DMS79 (cell line): ENCODE data around the gene SAT2.
A peak's percentile ranks its signal among the peaks of the same experiment; 100 is the strongest.
"Not testable (repeated sequence)": the region's sequence is repeated elsewhere in the genome, so short reads cannot be mapped to it uniquely, and the experiment has no call there.

ENCODE experiments used
- DNase-seq: peaks from one replicate; lab custom pipeline; 2025; lab: John Stamatoyannopoulos, UW

Gene SAT2

DNA sequence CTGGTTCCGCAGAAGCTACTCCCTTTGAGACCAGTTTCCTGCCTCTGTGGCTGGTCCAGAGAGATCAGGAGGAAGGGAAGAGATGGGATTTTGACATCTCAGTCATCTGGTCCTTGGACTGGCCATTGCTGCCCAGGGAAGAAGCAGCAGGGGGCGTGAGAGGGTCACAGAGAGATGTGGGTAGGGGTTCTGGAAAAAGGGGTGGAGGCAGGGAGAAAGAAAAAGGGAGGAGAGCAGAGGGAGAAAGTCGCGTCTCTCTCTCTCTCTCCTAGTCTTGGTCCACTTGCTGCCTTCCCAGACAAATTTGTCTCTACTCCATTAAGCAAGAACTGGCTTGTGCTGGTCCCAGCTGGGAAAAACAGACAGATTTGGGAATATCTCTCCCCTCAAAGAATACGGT, 6.8 kb upstream of the SAT2 start:
- DNase-seq: no peak

DNA sequence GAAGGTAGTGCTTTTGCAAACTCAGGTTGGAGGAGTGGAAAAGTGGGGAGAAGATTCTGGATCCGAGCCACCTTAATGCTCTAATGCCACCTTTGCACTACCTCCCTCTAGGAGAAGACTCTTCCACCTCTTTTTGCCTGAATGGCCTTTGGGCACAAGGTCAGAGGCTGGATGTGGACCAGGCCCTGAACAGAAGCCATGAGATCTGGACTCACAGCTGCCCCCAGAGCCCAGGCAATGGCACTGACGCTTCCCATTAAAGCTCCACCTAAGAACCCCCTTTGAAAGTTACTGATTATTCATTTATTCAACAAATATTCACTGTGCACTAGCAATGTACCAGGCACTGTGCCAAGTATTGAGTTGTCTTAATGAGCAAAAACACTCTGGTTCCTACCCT, 5.5 kb upstream of the SAT2 start:
- no peak for DNase-seq

DNA sequence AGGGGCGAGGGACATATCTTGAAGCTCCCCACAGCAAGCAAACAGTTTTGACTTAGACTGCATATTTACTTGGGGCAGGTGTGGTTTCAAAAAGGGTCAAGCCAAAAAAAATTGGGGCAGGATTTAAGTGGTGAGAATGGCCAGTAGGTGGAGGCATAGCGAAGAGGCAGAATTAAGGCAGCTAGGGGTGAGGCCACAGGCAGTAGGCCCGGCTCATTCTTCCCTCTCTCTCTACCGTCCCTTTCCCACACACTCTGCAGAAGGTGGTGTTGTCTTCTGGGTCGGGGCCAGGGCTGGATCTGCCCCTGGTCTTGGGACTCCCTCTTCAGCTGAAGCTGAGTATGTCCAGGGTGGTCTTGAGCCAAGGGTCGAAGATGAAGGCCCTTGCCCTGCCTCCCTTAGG, 4.9 kb upstream of the SAT2 start:
- DNase-seq: no peak

DNA sequence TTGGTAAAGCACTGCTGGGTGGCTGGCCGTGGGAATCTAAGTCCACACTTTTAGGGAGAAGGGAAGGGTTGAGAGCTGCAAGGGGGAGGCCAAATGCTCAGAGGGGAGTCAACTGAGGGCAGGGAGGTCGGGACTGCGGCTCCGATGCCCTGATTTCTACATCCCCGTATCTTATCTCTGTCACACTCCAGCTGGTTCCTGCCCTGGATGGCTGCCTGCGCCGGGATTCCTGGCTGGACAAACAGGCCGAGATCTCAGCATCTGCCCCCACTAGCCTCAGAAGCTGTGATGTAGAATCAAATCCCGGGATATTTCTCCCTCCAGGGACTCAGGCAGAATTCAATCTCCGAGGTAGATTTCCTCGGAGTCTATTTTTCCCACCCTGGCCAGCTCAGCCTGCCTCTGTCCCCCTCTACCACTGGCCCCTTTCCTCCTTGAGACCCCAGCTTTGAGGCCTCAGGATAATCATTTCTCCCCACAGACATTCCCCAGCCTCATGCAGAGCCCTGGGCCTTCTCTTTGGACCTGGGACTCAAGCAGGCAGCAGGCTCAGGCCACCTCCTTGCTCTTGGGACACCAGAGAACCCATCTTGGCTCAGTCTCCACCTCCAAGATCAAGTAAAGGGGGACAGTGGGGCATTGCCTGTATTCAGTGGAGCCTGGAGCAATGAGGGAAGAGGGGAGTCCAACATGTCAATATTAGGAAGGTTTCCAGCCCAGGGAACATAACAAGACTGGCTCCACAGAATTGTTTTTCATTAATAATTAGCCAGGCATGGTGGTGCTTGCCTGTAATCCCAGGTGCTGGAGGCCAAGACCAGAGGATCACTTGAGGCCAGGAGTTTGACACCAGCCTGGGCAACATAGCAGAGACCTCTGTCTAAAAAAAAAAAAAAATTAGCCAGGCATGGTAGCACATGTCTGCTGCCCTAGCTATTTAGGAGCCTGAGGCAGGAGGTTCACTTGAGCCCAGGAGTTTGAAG, 4.1 kb upstream of the SAT2 start:
- DNase-seq: no peak

DNA sequence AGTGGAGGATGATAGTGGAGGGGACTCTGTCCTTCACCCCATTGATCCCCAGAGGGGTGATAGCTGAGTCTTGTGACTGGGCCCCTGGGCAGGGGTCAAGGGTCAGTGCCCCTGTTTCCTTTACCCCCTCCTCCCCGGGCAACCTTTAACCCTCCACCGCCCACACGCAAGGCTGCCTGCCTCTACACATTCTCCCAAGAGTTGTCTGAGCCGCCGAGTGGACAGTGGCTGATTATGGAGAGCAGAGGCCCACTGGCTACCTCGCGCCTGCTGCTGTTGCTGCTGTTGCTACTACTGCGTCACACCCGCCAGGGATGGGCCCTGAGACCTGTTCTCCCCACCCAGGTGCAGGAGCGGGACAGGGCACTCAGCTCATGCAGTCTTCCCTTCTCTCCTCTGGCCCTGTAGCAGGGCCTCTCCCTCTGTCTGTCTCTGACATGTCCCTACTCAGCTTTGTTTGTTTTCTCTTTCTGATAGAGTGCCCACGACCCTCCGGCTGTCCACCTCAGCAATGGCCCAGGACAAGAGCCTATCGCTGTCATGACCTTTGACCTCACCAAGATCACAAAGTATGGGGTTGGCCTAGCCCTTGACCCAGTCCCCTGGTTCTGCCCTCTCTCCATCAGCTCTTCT, 2.4 kb upstream of the SAT2 start, which contains the start of gene SHBG:
SHBG (plus strand) TSS at position 197 of the 633 bp plus-strand sequence; CDS start at position 235, 38 bp downstream.
- DNase-seq: no peak

DNA sequence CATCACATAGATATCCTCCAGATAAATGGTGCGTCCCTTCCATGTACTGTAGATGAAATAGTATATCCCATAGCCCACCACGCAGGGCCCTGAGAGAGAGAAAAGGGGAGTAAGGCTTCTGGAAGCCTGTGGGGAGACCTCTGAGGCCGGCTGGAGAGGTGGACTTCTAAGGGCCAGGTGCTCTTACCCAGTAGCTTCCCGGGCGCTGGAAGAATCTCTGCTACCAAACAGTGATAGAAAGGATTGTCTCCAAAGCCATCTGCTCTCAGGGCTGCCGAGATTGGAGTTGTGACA, 718 bp downstream of the SAT2 start:
- no peak for DNase-seq

DNA sequence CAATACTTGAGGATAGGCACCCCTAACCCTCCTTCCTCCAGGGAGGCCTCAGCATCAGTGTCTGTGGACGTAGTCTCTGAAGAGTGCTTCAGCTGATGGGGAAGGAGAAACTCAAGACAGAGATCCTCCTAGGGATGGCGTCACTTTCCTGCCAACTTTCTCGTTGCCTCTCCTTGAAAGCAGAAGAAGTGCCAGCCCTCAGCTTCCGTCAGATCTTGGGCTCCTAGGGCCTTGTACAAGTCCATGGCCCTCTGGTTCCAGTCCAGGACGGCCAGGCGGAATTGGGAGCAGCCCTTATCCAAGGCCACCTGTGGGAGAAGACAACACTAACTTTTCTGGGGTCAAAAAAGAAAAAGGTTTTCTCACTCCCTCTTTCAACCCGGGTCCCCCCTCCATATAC, 1.3 kb downstream of the SAT2 start:
- DNase-seq: no peak

DNA sequence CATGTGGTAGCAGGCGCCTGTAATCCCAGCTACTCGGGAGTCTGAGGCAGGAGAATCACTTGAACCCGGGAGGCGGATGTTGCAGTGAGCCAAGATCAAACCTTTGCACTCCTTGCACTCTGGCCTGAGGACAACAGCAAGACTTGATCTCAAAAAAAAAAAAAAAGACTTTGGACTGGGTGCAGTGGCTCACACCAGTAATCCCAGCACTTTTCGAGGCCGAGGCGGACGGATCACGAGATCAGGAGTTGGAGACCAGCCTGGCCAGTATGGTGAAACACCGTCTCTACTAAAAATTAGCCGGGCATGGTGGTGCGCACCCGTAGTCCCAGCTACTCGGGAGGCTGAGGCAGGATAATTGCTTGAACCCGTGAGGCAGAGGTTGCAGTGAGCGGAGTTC, 1.9 kb downstream of the SAT2 start:
- not testable (repeated sequence) for DNase-seq

DNA sequence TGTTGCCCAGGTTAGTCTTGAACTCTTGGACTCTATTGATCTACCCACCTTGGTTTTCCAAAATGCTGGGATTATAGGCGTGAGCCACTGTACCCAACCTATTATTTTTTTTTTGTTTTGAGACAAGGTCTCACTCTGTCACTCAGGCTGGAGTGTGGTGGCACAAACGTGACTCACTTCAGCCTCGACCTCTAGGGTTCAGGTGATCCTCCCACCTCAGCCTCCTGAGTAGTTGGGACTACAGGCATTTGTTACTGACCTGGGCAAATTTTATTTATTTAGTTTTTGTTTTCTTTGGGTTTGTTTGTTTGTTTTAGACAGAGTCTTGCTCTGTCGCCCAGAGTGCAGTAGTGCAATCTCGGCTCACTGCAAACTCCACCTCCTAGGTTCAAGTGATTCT, 4.0 kb downstream of the SAT2 start:
- DNase-seq: no peak

DNA sequence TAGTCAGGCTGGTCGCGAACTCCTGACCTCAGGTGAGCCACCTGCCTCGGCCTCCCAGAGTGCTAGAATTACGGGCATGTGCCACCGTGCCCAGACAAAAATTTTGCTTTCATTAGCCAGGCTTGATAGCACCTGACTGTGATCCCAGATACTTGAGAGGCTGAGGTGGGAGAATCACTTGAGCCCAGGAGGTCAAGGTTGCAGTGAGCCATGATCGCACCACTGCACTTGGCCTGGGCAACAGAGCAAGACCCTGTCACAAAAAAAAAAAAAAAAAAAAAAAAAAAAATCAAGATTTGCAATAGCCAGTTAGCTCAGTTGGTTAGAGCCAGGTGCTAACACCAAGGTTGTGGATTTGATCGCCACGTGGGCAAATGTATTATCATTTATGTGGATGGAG, 6.8 kb downstream of the SAT2 start:
- DNase-seq: no peak

DNA sequence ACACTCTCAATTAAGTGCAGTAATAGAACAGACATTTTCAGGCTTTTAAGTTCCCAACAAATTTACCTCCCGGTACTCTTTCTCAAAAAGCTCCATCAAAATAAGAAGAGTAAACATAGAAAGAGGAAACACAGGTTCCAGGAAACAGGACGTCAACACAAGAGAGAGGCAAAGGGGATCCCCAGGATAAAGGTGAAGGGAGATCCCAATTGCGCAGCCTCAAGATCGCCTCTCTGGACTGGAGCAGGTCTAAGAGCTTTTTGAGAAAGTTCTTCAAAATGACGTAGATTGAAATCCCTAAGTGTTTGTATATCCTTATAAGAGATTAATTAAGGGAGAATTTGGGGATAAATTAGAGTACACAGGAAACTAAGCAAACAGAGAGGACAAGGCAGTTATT, 9.0 kb downstream of the SAT2 start:
- no peak for DNase-seq

DNA sequence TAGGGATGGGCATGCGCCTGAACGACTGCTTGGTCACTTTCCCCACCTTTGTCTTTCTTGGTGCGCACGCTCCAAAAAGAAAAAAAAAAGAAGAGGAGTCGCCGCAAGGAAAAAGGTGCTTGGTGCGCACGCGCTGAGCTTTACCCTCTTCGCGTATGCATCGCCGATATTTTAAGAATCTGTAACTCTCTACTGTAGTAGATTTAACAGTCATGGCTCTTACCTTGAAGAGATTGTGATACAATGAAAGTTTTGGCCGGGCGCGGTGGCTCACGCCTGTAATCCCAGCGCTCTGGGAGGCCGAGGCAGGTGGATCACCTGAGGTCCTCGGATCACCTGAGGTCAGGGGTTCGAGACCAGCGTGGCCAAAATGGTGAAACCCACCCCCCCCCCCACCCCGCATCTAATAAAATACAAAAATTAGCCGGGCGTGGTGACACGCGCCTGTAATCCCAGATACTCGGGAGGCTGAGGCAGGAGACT, 12.3 kb downstream of the SAT2 start:
- DNase-seq: no peak

DNA sequence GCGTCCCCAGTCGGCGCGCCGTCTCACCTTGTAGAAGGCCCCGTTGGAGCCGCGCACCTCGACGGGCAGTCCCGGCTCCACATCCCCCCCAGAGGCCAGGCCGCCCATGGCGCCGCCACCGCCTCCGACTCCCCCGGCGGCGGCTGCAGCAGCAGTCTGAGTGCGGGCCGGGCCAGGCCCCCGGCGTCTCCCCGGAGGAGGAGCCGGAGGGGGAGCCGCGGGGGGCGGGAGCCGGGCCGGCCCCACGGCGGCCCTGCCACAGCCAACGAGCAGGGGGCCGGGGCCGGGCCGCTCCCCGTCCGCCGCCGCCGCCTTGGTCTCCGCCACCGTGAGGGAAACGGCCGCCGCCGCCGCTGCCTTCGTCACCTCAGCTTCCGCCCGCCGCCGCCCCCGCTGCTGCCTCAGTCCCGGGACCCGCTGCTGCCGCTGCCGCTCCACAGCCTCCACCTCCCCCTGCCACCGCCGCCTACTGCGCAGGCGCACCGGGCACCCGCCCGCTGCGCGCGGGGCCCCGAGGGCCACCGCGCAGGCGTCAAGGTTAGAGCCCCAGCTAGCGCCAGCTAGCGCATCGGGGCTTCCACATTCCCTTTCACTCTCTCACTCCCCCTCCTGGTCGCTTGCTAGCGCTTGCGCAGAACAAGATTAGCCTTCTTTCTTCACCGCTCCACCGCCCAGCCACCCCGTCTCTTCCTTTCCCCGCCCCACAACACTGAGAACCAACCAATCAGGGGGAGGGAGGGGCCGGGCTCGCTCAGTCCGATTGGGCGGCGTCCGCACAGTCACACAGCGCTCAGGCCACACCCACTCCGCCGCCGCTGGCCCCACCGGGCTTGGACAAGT, 13.0 kb downstream of the SAT2 start, which contains the start of gene FXR2:
FXR2 (minus strand) TSS at position 473 of the 840 bp plus-strand sequence; CDS start at position 108, 365 bp downstream.
- peak; percentile 99 for DNase-seq

DNA sequence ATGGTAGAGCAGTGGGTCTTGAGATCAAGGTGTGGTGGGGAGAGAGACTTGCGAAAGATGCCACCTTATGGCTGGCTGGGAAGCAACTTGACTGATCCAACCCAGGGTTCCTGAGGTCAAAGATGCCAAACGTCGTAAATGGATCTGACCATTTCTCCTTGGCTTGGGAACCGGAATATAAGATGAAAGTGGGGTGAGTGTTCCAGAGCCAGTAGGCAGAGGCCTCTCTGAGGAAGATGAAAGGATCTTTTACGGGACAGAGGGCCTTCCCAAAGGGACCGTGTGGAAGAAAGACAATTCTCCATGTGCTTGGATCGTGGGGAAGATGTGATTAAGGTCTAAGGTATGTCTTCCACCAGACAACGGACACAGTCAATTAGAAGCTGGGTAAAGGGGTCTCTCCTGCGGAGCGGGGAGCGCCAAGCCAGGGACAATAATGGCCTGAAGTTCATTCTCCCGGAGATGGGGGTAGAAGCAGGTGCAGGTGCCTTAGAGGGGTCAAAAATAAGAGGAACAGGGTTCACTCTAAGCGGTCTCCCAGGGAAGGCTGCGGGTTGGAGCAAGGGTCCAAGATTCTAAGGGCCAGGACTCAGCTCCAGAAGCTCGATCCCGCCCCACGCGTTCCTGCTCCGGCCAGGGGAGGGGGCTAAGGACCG, 13.7 kb downstream of the SAT2 start:
- DNase-seq: no peak

DNA sequence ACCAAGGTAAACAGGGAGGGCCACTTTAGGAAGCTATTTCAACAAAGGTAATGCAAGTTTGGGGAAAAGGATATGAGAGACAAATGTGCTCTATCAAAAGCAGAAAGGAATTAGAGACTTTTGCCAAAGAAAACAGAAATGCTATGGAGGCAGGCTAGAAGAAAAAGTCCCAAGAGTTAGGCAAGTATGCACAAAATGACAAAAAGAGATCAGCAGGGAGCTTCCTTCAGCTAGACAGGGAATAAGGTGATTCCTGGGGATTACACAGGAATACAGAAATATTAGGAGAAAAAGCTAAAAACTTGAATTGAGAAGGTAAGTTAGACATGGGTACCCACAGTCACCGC, 15.4 kb downstream of the SAT2 start:
- no peak for DNase-seq

DNA sequence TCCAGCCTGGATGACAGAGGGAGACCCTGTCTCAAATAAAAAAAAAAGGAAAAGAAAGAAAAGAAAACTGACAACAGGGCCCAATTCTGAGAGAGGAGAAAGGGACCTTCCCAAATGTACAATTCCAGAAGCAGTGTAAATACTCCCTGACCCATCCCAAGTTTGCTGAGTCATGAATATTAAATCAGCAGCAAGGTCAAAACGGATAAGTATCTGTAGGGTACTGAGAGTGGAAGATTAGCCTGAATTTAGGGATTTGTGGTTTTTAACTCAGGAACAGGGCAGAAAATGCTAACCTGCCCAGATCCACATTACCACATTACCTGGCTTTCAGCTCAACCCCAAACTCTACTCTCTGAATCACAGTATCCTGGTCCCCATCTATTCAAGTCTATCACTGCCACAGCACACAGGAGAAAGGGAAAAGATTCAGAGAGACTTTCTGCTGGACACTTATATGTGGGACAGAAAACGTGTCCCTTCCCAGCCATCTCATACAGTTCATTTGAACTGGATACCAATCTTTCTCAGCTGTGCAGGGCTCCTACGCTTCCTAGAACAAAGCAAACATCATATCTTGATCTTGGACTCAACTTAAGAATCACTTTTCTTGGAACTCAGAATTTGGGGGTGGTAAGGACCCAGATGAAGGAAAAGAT, 15.9 kb downstream of the SAT2 start:
- no peak for DNase-seq

DNA sequence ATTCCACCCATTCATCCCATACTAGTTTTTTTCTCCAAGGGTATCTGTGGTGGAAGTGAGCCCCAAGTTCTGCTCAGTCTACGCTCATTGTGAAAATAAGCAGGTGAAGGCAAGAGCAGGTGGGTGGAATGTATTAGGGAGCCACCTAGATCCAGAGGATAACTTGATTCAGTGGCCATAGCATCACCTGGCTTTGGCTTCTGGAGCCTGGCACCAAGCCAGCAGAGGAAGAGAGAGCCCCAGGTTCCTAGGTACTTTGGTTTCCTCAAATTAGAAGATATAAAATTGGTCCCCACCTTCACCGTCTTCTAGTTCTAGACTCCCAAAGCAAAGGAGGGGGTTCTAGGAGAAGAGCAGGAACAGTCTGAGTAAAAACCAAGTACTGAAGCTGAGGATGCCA, 17.0 kb downstream of the SAT2 start:
- DNase-seq: no peak

DNA sequence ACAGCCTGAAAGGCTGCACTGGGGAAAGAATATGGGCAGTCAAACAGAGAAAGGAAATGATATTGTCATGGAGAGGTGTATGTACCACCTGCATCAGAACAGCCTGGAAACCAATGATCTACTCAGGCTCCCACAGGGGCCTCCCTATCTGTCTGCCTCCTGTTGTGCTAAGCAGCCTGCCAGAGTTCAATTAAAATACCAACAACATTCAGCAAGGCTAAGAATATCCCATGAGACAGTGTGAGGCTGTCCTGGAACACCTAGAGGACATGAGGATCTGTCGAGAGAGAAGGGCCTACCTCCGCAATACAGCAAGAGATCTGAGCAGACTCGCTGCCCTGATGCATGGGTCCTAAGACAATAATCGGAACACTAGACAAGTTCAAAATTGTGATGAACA, 21.3 kb downstream of the SAT2 start:
- no peak for DNase-seq

DNA sequence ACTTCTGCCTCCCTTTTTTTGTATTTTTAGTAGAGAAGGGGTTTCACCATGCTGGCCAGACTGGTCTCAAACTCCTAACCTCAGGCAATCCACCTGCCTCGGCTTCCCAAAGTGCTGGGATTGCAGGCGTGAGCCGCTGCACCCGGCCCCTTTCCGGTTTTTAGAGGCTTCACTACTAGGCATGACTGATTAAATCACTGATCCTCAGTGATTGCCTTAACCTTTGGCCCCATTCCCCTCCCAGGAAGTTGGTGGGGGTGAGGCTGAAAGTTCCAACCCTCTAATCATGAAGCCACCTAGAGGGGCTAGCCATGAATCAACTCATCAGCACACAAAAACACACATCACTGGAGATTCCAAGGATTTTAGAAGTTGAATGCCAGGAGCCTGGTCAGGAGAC, 30.1 kb downstream of the SAT2 start:
- not testable (repeated sequence) for DNase-seq

DNA sequence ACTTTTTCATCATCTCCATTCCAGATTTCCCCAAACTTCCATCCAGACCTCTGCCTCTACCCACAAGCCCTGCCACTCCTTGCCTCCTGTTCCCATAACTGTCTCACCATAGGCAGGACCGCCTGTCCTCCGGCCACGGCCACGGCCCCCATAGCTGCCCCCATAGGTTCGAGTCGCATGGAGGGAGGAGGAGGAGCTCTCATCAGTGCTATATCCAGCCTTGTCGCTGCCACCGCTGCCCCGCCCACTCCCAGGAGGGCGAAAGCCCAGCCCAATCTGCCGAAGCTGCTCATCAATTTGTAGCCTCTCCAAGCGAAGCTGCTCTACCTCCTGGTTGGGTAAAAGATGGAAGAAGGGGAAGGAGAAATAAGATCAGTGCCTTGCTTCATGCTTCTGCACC, 34.3 kb downstream of the SAT2 start:
- DNase-seq: no peak

DNA sequence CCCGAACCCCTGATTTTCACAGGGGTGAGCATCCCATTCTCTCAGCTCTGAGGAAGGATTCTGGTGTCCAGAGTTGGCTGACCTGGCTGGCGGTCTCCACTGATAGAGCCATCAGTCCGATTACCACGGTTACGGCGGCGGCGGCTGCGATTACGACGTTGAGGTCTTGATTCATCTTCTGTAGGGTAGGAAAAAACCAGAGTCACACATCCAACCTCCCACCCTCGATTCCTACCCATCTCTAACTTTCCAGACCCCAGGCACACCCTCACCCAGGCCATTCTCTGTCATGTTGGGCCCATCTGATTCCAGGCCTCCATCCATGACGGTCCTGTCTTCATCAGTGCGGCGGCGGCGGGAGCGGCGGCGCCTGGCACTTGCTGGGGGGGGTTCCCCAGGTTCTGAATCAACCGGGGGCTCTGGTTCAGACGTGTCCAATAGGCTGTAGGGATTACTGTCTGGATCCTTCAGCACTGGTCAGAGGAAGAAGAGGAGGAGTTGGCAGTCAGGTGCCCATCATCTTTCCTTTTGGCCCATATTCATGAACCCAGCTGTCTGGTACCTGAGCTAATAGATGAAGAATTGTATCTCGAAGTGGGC, 35.1 kb downstream of the SAT2 start:
- no peak for DNase-seq
